NT2/D1 (cell line): ENCODE data around the gene TSPAN17.

ENCODE experiments used
- SUZ12 ChIP-seq: IDR thresholded peaks from 2 replicates; pipeline ENCODE4 v1.6.1; 2011; ENCODE audit not compliant: insufficient read length, insufficient read depth; ENCODE audit errors: extremely low read depth
- ZNF274 ChIP-seq: IDR thresholded peaks from 2 replicates; pipeline ENCODE4 v1.6.1; 2011; ENCODE audit warnings: mild to moderate bottlenecking, low read depth, low read length

DNA sequence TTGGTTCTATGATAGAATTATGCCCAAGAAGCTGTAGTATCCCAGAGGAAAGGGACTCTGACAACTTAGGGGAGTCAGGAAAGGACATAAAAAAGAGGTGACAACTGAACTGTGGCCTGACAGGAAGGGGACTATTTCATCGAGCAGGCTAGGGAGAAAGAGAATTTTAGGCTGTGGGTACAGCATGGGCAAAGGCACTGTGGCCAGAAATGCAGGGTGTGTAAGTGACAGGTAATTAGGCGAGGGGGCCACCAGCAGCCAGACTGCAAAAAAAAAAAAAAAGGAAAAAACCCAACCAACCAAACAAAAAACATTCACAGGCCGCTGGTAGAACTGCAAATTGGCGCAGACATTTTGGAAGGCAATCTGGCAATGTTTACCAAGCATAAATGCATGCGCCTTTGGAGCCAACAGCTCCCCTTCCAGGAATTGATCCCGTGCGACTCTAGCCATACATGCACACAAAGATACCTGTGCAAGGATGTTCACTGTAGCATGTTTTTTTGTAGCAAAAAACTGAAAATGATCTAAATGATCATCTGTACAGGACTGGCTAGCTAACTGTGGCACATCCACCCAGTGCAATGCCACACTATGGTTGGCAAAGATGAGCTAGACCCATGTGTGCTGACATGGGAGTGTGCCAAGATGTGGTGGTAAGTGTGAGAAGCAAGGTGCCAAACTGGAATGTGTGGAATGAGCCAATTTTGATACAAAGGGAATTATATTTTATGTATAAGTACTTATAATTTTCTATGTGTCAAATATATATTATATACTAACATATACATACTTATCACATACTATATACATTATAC lies 15.7 kb upstream of the TSPAN17 start:
- no peak for TF ChIP-seq SUZ12
- no peak for TF ChIP-seq ZNF274
